ENCODE measurements around the gene CHP1.

Gene CHP1

GRCh38 chr15:41278319-41278718, 47.3 kb downstream of the CHP1 start:
- H3K27ac ChIP-seq, result no peak overlapping the region

GRCh38 chr15:41279535-41280283, 48.6 kb downstream of the CHP1 start:
- TF ChIP-seq CTCF (IDR thresholded peaks at IDR 0.05) (no peak), ZFX (IDR thresholded peaks at IDR 0.05; ENCODE audit: borderline replicate concordance) (no peak)
- no peak overlapping the region for H3K27ac ChIP-seq

More at GRCh38 chr15:41278319-41278718, 47.3 kb downstream of the CHP1 start:
- TF ChIP-seq CTCF (IDR thresholded peaks at IDR 0.05) (no peak), ZFX (IDR thresholded peaks at IDR 0.05; ENCODE audit: borderline replicate concordance) (no peak)

- no peak overlapping the region for H3K27ac ChIP-seq
- TF ChIP-seq CTCF (IDR thresholded peaks at IDR 0.05), result no peak
- TF ChIP-seq ZFX (IDR thresholded peaks at IDR 0.05; ENCODE audit: borderline replicate concordance), result no peak
Observed at GRCh38 chr15:41281236-41281635, 50.2 kb downstream of the CHP1 start.

- peak overlapping the region; percentile 84; the same call in 1 of the 2 replicates for H3K27ac ChIP-seq
Observed at GRCh38 chr15:41282436-41282835, 51.4 kb downstream of the CHP1 start.

GRCh38 chr15:41282980-41283652, 52.0 kb downstream of the CHP1 start:
- H3K27ac ChIP-seq, result peak overlapping the region; percentile 84

- peak overlapping the region; percentile 84 for H3K27ac ChIP-seq
- TF ChIP-seq CTCF (IDR thresholded peaks at IDR 0.05) (no peak), ZFX (IDR thresholded peaks at IDR 0.05; ENCODE audit: borderline replicate concordance) (no peak)
Observed at GRCh38 chr15:41283653-41284426, 52.8 kb downstream of the CHP1 start.

GRCh38 chr15:41284427-41285177, 53.5 kb downstream of the CHP1 start:
- TF ChIP-seq ZFX (IDR thresholded peaks at IDR 0.05; ENCODE audit: borderline replicate concordance) (no peak), CTCF (IDR thresholded peaks at IDR 0.05) (no peak)
- H3K27ac ChIP-seq, result peak overlapping the region; percentile 84

Measured in 22Rv1 (cell line).